Astrocyte of the cerebellum (primary cell): ENCODE results near the gene GALNTL6.

ENCODE experiments used
- DNase-seq: peaks from one replicate; pipeline ENCODE4 v3.0.0-alpha.2; 2011; ENCODE audit warnings: low read depth
- H3K4me3 ChIP-seq: 2 replicates; pipeline ENCODE4 v1.5.1; 2011; ENCODE audit warnings: mild to moderate bottlenecking, low read depth, low read length, moderate library complexity
- in situ Hi-C: cut with HindIII; loops from 2 replicates; pipeline ENCODE4 v1.10.0; 2017; ENCODE audit warnings: low sequenced_read_pairs
- TF ChIP-seq, protein P1 (sequence below): IDR thresholded peaks from 2 replicates; pipeline ENCODE4 v1.5.1; 2012; ENCODE audit warnings: low read length, low read depth, moderate library complexity, mild to moderate bottlenecking; ENCODE audit errors: missing control alignments

GALNTL6 gene

DNA sequence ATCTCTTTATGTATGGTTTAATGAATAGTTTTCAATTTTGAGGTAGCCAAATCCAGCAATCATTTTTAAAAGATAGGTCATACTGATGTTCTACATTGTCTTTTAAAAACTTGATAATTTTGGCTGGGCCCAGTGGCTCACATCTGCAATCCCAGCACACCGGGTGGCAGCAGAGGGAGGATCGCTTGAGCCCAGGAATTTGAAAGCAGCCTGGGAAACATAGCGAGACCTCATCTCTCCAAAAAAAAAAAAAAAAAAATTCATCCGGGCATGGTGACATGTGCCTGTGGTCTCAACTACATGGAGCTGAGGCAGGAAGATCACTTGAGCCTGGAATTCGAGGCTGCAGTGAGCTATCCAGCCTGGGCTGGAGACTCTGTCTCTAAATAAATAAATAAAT is 419.8 kb downstream of the GALNTL6 start:
- no peak for DNase-seq
- TF ChIP-seq, protein P1, sequence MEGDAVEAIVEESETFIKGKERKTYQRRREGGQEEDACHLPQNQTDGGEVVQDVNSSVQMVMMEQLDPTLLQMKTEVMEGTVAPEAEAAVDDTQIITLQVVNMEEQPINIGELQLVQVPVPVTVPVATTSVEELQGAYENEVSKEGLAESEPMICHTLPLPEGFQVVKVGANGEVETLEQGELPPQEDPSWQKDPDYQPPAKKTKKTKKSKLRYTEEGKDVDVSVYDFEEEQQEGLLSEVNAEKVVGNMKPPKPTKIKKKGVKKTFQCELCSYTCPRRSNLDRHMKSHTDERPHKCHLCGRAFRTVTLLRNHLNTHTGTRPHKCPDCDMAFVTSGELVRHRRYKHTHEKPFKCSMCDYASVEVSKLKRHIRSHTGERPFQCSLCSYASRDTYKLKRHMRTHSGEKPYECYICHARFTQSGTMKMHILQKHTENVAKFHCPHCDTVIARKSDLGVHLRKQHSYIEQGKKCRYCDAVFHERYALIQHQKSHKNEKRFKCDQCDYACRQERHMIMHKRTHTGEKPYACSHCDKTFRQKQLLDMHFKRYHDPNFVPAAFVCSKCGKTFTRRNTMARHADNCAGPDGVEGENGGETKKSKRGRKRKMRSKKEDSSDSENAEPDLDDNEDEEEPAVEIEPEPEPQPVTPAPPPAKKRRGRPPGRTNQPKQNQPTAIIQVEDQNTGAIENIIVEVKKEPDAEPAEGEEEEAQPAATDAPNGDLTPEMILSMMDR, result peak; percentile 20
- H3K4me3 ChIP-seq, result no peak overlapping the region
- in situ Hi-C loops, result no loop called here

DNA sequence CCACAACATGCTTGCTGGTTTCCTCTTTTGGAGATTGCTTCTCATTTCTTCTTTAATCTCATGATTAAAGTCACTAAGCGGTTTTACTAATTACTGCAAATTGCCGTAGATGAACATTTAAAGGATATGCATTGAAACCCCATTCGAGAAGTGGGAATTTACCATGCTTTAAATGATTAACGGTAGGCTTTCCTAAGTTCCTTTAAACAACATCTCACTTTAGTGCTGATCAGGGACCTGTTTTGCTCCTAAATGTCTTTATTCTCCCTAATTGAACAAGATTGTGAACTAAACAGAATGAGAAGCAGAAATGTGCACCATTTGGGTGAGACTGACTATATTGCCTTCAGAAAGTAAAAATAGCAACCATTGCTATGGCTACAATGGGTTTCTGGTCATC is 430.3 kb downstream of the GALNTL6 start:
- H3K4me3 ChIP-seq, result no peak overlapping the region
- in situ Hi-C loops, result no loop called here
- TF ChIP-seq, protein P1, result no peak
- no peak for DNase-seq

DNA sequence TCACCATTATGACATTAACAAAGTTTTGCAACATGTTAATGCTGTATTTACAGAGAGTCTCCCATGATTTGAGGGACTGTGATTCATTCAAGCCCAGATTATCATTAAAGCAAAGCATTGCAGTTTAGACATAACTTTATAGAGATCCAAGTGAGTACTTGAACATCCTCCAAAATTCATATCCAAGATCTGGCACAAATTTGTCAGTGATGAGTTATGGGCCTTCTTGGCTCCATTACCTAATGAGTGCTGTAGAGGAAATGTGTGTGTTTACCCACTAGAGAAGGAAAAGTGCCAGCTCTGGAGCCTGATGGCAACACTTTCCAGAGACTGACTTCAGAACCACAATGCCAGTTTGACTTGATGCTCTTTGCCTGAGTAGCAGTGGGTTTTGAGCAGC is 432.3 kb downstream of the GALNTL6 start:
- in situ Hi-C loops, result no loop called here
- H3K4me3 ChIP-seq, result no peak overlapping the region
- TF ChIP-seq, protein P1, result no peak
- no peak for DNase-seq

DNA sequence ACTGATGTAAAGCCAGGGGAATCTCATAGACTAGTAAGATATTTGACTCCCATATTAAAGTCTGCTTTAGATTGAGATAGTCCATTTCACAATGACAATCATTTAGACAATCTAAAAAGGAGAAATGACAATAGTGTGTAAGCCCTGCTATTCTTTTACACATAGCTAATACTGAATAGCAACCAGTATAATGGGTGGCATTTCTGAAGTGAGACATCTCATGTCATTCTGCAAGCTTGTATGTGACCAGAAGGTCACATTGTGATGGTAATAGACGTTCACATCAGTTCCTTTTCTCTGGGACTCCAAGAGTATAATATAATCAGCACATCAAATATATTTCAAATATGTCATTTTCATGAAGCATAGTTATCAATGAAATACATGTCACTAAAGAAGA is 440.2 kb downstream of the GALNTL6 start:
- in situ Hi-C loops, result no loop called here
- no peak for DNase-seq
- no peak overlapping the region for H3K4me3 ChIP-seq
- TF ChIP-seq, protein P1, result no peak

DNA sequence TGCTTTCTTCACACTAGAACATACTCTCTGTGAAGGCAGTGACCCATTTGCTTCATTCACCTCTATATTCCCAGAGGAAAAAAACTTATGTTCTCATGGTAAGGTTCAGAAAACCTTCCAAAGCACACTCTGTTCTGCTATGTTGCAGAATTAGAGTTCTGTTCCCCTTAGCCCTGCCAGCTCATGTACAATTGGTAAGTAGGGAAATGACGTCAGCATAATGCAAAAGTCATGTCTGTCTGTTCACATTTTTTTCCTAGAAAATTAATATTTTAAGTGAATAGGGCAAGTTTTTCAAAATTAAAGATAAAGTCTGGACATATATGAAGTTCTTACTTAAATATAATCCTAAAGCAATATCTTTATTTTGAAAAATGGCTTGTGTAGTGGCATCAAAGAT is 443.6 kb downstream of the GALNTL6 start:
- TF ChIP-seq, protein P1, result no peak
- no peak for DNase-seq
- H3K4me3 ChIP-seq, result no peak overlapping the region
- in situ Hi-C loops, result no loop called here

DNA sequence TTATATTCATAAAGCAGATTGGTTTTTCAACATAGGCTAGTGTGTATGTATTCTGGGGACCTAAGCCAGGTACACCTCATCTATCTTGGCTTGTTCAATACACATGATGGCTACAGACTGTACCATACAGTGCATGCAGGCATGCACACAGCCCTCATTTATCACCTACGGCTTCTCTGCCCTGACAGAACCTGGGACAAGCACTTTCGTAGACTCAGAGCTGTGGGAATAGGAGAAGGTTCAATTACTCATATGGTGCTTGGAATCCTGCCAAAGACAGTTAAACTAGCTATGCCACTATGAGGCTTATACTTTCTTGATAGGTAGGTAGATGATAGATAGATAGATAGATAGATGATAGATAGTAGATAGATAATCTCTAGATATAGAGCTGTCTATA is 457.2 kb downstream of the GALNTL6 start:
- DNase-seq, result no peak
- no peak overlapping the region for H3K4me3 ChIP-seq
- TF ChIP-seq, protein P1, result no peak
- in situ Hi-C loops, result no loop called here

DNA sequence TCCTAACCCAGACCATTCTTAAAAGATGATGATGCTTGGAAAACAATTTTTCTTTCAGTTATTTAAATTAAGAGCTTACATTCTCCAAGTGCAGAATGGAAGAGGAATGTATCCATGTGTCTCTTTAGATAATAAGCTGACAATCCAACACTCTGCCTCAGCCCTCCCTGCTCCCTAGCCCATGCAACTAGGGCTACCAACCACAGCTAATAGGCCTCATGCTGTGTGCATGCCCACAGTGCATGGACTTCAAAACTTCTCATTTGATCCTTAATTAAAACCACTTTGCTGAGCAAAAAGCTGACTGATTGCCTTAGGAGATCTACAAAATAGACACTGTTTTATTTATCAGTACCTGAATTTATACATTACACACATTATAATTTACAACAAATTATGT is 473.9 kb downstream of the GALNTL6 start:
- TF ChIP-seq, protein P1, result no peak
- no peak overlapping the region for H3K4me3 ChIP-seq
- DNase-seq, result no peak
- in situ Hi-C loops, result no loop called here
